CMK (cell line): ENCODE results near the gene MRPL23.

Source experiments
- DNase-seq: peaks from one replicate; pipeline ENCODE4 v3.0.0-alpha.2; 2010; ENCODE audit warnings: low read depth

MRPL23 gene

GRCh38 chr11:1946812-1947484 lies at the start of gene MRPL23:
TSS of gene MRPL23 (plus strand) at chr11:1947332. CDS start at chr11:1947363, 31 bp downstream.
- no peak for DNase-seq

GRCh38 chr11:1899090-1899489 lies 48.0 kb upstream of the MRPL23 start:
- DNase-seq: no peak

- no peak for DNase-seq
Measured at GRCh38 chr11:1899686-1900085, 47.4 kb upstream of the MRPL23 start.

GRCh38 chr11:1906181-1906580 lies 41.0 kb upstream of the MRPL23 start:
- DNase-seq: no peak

- DNase-seq: no peak
Measured at GRCh38 chr11:1906611-1907423, 40.3 kb upstream of the MRPL23 start.

GRCh38 chr11:1908618-1909017 lies 38.5 kb upstream of the MRPL23 start:
- DNase-seq: no peak

GRCh38 chr11:1909524-1909923 lies 37.6 kb upstream of the MRPL23 start:
- DNase-seq: no peak

GRCh38 chr11:1912289-1912878 lies 34.7 kb upstream of the MRPL23 start:
- no peak for DNase-seq

- no peak for DNase-seq
Measured at GRCh38 chr11:1913271-1914060, 33.7 kb upstream of the MRPL23 start.

GRCh38 chr11:1915795-1916131 lies 31.4 kb upstream of the MRPL23 start:
- DNase-seq: no peak

GRCh38 chr11:1916132-1916985 lies 30.8 kb upstream of the MRPL23 start:
- DNase-seq: no peak

- DNase-seq: no peak
Measured at GRCh38 chr11:1916986-1917522, 30.1 kb upstream of the MRPL23 start.

GRCh38 chr11:1917523-1918435 lies 29.4 kb upstream of the MRPL23 start:
- DNase-seq: no peak

GRCh38 chr11:1918436-1919315 lies 28.5 kb upstream of the MRPL23 start:
- no peak for DNase-seq

GRCh38 chr11:1919391-1920127 lies 27.6 kb upstream of the MRPL23 start, which contains the start of gene TNNT3:
TSS of gene TNNT3 (plus strand) at chr11:1919703. CDS start at chr11:1922875, 3,172 bp downstream.
- no peak for DNase-seq

- DNase-seq: no peak
Measured at GRCh38 chr11:1920128-1920908, 26.8 kb upstream of the MRPL23 start.

GRCh38 chr11:1920909-1921573 lies 26.1 kb upstream of the MRPL23 start:
- no peak for DNase-seq
